GM18858 (cell line): Measurements from ENCODE around the gene PLXNA4.
"Not testable (repeated sequence)": the region's sequence is repeated elsewhere in the genome, so short reads cannot be mapped to it uniquely, and the experiment has no call there.

Source experiments
- ATAC-seq: cut with Tn5 transposase; IDR thresholded peaks from one replicate; pipeline ENCODE4 v1.9.1; 2021; ENCODE audit not compliant: unreplicated experiment

The PLXNA4 gene, protein sequence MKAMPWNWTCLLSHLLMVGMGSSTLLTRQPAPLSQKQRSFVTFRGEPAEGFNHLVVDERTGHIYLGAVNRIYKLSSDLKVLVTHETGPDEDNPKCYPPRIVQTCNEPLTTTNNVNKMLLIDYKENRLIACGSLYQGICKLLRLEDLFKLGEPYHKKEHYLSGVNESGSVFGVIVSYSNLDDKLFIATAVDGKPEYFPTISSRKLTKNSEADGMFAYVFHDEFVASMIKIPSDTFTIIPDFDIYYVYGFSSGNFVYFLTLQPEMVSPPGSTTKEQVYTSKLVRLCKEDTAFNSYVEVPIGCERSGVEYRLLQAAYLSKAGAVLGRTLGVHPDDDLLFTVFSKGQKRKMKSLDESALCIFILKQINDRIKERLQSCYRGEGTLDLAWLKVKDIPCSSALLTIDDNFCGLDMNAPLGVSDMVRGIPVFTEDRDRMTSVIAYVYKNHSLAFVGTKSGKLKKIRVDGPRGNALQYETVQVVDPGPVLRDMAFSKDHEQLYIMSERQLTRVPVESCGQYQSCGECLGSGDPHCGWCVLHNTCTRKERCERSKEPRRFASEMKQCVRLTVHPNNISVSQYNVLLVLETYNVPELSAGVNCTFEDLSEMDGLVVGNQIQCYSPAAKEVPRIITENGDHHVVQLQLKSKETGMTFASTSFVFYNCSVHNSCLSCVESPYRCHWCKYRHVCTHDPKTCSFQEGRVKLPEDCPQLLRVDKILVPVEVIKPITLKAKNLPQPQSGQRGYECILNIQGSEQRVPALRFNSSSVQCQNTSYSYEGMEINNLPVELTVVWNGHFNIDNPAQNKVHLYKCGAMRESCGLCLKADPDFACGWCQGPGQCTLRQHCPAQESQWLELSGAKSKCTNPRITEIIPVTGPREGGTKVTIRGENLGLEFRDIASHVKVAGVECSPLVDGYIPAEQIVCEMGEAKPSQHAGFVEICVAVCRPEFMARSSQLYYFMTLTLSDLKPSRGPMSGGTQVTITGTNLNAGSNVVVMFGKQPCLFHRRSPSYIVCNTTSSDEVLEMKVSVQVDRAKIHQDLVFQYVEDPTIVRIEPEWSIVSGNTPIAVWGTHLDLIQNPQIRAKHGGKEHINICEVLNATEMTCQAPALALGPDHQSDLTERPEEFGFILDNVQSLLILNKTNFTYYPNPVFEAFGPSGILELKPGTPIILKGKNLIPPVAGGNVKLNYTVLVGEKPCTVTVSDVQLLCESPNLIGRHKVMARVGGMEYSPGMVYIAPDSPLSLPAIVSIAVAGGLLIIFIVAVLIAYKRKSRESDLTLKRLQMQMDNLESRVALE (N-terminal part only)

GRCh38 chr7:132575982-132576720 is at the start of gene PLXNA4:
PLXNA4 (minus strand) TSS chr7:132576470; CDS start chr7:132508693, 67,777 bp downstream.
- no peak for ATAC-seq

- ATAC-seq: no peak
Observed at GRCh38 chr7:132625651-132626050, 49.4 kb upstream of the PLXNA4 start.

DNA sequence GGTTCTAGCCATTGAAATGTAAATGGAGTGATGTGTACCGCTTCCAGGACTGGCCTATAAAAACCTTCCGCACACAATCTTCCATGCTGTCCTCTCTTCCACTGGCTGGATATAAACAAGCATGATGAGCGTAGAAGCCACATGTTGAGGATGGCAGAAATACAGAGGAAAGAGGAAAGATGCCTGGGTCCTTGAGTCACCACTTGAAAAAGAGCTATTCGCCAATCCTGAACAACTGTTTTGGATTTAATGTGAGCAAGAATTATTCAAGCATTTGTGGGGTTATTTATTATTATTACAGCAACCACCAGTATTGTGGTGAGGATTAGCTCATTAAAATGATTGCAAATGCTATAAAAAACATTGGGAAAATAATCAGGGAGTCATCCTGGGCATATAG is 45.8 kb upstream of the PLXNA4 start:
- ATAC-seq: no peak

GRCh38 chr7:132619967-132620366 is 43.7 kb upstream of the PLXNA4 start:
- no peak for ATAC-seq

- no peak for ATAC-seq
Observed at GRCh38 chr7:132618956-132619305, 42.7 kb upstream of the PLXNA4 start.

DNA sequence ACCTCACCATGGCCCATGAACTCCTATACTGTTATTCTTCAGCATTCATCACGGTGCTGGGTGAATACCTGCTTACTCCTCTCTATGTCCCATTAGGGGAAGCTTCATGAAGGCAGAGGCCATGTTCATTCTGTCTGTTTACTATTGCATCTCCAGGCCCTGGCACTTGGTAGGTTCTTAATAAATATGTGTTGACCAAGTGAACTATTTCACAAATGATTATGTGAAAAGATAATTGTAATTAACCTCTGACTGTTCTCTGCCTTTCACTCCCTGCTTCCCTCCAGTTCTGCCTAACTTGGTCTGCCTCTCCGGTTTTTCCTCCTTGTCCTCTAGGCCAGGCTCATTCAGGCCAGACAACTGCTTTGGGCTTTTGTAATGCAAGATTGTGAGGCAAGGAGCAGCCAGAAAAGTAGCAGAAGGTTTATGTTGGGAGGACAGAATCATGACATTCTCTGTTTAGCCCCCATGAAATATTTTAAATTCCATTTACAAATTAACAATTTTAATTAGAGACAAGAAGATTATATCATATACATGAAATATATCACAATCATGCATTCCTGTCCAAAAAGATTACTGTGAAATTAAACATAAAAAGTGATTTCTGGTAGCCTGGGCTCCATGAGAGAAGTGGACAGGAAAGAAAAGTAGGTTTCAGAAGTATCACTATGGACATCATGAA is 42.1 kb upstream of the PLXNA4 start:
- no peak for ATAC-seq

DNA sequence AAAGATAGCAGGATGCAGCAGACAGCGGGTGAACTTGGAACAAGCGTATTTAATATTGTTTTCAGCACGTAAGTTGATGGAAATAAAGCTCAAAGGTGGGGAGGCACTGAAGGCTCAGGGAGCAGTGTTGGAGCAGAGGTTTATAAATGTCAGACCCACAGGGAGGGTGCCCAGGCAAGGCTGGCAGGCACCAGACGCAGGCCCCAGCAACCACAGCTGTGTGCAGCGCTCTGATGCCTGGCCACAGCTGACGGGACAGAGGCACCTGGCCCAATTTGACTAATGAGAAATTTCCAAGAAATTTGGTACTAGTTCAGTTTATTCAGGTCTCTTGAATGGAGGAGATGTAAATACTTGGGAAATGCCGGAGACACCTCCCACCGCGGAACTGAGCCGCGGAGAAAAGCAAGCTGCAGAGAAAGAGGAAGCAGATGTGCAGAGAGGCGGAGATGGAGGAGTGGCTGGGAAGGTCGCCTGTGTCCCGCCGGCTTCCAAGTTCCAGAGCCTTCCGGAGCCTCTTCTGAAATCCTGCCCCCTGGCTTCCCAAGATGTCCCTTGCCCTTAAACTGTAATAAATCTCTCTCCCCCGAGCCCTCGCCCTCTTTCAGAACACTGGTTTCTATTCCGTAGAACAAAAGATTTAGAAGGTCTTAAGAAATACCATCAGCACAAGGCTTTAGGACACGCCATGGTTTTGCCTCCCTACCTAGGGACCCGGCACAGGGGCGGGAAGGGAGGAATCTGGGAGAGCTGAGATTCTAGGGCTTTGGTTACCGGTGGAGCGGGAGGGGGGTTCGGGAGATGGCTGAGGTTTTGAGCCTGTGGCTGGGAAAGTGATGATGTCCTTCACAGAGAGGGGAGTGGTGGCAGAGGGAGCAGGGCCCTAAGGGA is 38.4 kb upstream of the PLXNA4 start:
- no peak for ATAC-seq

DNA sequence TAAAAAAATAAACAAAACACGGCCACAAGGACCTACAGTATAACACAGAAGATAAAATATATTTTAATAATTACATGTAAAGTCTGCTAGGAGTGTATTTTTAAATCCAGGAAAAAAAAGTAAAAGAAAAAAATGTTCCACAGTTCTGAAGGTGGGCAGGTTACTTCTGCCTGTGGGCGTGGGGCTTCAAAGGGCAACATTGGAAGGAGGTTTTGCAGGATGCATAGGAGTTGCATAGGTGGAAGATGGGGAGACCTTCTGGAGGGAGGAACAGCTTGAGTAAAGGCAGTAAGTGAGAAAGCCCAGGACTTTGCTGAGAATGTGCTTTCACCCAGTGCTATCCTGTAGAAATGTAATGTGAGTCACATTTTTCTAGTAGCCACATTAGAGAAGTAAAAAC is 37.5 kb upstream of the PLXNA4 start:
- no peak for ATAC-seq

DNA sequence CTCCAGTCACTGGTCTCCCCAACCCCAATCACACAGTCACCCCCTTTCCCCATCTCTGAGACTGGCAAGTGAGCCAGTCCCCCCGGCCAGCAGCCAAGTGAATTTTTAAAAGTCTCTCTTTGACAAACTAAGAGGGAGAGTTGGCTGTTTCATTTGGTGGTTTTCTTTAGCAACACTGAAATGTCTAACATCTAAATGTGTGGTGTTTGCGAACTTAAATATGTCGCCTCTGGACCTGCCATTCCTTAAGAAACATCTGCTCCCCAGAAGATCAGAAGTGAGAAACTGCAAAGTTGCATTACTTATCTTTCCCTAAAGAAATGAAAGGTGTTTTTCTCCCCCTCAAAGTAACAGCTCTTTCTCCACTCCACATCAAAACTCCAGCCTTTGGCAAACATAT is 34.7 kb upstream of the PLXNA4 start:
- no peak for ATAC-seq

GRCh38 chr7:132609906-132610520 is 33.7 kb upstream of the PLXNA4 start:
- ATAC-seq: no peak

DNA sequence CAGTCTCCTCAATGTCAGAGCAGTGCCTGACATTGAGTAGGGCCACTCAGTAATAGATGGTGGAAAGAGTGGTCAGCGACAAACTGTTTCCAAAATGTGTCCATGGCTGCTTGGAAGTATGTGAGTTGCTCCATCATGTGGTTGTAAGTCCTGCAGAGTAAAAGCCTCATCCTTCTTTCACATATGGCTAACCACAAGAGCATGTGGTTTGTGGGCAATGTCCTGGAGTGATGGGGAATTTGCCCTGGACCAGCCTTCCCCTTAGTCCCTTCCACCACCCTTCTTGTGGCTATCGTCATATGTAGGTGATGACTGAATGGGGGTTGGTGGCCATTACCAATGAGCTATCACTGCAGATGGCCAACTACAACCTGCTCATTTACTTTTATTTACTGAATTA is 33.0 kb upstream of the PLXNA4 start:
- ATAC-seq: no peak

DNA sequence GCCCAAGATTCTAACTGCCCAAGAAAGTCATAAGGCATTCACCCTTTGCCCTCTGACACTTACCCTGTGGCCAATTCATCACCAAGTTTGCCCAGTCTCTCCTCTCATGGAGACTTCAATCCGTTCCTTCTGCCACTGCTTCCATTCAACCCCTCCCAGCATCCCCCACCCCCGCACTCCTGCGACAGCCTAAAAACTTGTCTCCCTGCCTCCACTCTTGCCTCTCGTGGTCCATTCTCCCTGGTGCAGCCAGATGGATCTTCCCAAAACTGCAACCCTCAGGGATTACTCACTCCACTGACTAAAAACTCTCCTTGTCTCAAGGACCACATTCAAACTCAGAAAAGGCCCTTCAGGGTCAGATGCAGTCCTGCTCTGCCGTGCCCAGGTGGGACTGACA is 32.3 kb upstream of the PLXNA4 start:
- ATAC-seq: no peak

DNA sequence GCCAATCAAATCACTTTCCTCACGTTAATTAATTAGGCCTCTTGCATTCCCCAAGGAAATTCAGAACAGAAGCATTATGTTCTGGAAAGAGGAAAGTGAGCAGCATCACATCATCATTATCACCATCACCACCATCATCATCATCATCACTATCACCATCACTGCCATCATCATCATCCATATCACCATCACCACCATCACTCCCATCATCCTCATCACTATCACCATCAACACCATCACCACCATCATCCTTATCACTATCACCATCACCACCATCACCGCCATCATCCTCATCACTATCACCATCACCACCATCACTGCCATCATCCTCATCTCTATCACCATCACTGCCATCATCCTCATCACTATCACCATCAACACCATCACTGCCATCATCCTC is 31.4 kb upstream of the PLXNA4 start:
- no peak for ATAC-seq

DNA sequence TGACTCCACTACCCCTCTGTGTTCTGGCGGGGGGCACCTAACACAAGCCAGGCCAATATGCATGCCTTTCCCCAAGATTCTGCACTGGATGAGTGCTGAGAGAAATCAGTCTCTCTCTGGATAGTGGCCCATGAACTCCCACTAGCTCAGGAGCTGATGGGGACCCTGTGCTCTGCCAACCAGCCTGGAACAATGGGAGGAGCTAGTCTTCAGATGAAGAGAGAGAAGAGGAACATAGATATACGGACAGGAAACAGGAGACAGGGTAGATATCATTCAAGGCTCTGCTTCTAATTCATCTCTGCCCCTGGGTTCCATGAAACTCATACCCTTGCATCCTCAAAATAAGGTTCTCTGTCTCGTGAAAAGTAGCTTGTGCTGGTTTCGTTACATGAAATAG is 27.9 kb upstream of the PLXNA4 start:
- no peak for ATAC-seq

DNA sequence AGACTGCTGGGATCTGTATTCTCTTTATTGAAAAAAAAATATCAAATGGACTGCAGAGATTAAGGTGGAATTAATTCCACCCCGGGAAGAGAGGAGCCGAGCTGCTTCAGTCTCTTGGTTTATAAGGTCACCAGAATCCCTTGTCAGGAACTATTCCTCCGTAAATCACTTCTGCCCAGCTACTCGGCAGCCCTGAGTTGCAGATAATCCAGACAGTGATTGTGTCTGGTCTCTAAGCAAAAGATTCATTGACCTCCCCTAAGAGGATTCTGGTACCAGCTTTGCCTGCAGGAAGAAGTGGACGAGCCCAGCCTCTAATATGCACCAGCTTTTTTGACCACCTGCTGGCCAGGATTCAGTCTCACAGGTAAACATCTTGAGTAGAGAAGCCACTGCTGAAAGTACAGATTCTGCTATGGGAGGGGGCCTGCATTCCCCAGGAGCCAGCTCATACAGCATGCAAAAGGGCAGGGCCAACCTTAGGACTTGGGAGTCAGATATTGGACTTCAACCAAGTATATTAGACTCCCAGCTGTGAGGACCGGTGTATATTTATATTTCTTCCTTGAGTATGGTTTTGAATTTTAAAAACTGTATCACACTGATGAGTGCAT is 27.1 kb upstream of the PLXNA4 start:
- no peak for ATAC-seq

DNA sequence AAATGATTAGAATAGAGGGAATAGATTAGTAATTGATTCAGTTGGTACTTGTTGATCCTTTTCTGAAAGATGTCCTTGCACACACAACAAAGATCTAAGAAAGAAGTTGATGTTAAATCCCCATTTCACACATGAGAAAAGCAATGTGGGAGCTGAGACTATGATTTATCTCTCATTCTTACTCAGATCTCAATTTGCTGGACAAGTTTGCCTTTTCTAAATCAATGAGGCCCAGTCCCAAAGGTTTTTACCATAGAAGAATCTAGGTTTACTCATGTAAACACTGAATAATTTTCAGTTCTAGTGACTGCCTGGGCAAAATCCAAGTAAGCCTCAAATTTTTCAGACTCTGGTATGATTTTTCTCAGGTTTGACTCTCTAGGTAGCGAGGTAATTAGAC is 25.5 kb upstream of the PLXNA4 start:
- no peak for ATAC-seq

- no peak for ATAC-seq
Observed at GRCh38 chr7:132596588-132596987, 20.3 kb upstream of the PLXNA4 start.

DNA sequence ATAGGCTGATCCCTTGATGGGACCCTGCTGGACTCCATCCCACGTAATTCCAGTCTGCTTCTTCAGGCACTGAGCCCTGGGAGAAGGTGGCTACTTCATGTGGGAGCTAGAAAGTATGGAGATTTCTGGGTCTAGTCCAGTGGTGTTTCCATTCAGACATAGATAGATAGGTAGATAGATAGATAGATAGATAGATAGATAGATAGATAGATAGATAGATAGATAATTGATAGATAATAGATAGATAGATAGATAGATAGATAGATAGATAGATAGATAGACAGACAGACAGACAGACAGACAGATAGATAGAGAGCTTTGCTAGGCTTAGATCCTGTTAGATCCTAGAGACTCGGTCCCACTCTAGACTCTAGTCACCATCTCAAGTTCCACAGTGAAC is 18.5 kb upstream of the PLXNA4 start:
- ATAC-seq: not testable (repeated sequence)
